ENCODE measurements around the gene OSBPL6.
"Not testable (repeated sequence)": the region's sequence is repeated elsewhere in the genome, so short reads cannot be mapped to it uniquely, and the experiment has no call there.

The OSBPL6 gene

GRCh38 chr2:178391701-178392100 is 197.4 kb downstream of the OSBPL6 start:
- in situ Hi-C loops (cut with MboI; ENCODE audit: low sequenced_read_pairs) = no loop called here

GRCh38 chr2:178392215-178392614 is 197.9 kb downstream of the OSBPL6 start:
- in situ Hi-C loops (cut with MboI; ENCODE audit: low sequenced_read_pairs) = no loop called here

GRCh38 chr2:178394859-178395258 is 200.5 kb downstream of the OSBPL6 start:
- in situ Hi-C loops (cut with MboI; ENCODE audit: low sequenced_read_pairs) = no loop called here

- in situ Hi-C loops (cut with MboI; ENCODE audit: low sequenced_read_pairs) = no loop called here
Measured at GRCh38 chr2:178395295-178395694, 201.0 kb downstream of the OSBPL6 start.

GRCh38 chr2:178395941-178396570 is 201.7 kb downstream of the OSBPL6 start:
- in situ Hi-C loops (cut with MboI; ENCODE audit: low sequenced_read_pairs) = no loop called here

GRCh38 chr2:178397002-178397605 is 202.8 kb downstream of the OSBPL6 start:
- in situ Hi-C loops (cut with MboI; ENCODE audit: low sequenced_read_pairs) = no loop called here

- in situ Hi-C loops (cut with MboI; ENCODE audit: low sequenced_read_pairs) = no loop called here
Measured at GRCh38 chr2:178401994-178402437, 207.7 kb downstream of the OSBPL6 start.

GRCh38 chr2:178403671-178404306 is 209.5 kb downstream of the OSBPL6 start:
- in situ Hi-C loops (cut with MboI; ENCODE audit: low sequenced_read_pairs) = no loop called here

- in situ Hi-C loops (cut with MboI; ENCODE audit: low sequenced_read_pairs) = no loop called here
Measured at GRCh38 chr2:178404368-178404767, 210.1 kb downstream of the OSBPL6 start.

GRCh38 chr2:178409261-178409660 is 214.9 kb downstream of the OSBPL6 start:
- in situ Hi-C loops (cut with MboI; ENCODE audit: low sequenced_read_pairs) = no loop called here

- in situ Hi-C loops (cut with MboI; ENCODE audit: low sequenced_read_pairs) = no loop called here
Measured at GRCh38 chr2:178412047-178412446, 217.7 kb downstream of the OSBPL6 start.

- in situ Hi-C loops (cut with MboI; ENCODE audit: low sequenced_read_pairs) = not testable (repeated sequence)
Measured at GRCh38 chr2:178412453-178412852, 218.1 kb downstream of the OSBPL6 start.

GRCh38 chr2:178413472-178414265 is 219.4 kb downstream of the OSBPL6 start:
- in situ Hi-C loops (cut with MboI; ENCODE audit: low sequenced_read_pairs) = no loop called here

GRCh38 chr2:178414266-178415247 is 220.2 kb downstream of the OSBPL6 start:
- in situ Hi-C loops (cut with MboI; ENCODE audit: low sequenced_read_pairs) = no loop called here

GRCh38 chr2:178415979-178416378 is 221.7 kb downstream of the OSBPL6 start:
- in situ Hi-C loops (cut with MboI; ENCODE audit: low sequenced_read_pairs) = no loop called here

- in situ Hi-C loops (cut with MboI; ENCODE audit: low sequenced_read_pairs) = no loop called here
Measured at GRCh38 chr2:178417916-178418315, 223.6 kb downstream of the OSBPL6 start.

GRCh38 chr2:178418426-178418825 is 224.1 kb downstream of the OSBPL6 start:
- in situ Hi-C loops (cut with MboI; ENCODE audit: low sequenced_read_pairs) = no loop called here

GRCh38 chr2:178419123-178419522 is 224.8 kb downstream of the OSBPL6 start:
- in situ Hi-C loops (cut with MboI; ENCODE audit: low sequenced_read_pairs) = no loop called here

- in situ Hi-C loops (cut with MboI; ENCODE audit: low sequenced_read_pairs) = no loop called here
Measured at GRCh38 chr2:178420463-178420999, 226.2 kb downstream of the OSBPL6 start.

GRCh38 chr2:178422097-178422496 is 227.8 kb downstream of the OSBPL6 start:
- in situ Hi-C loops (cut with MboI; ENCODE audit: low sequenced_read_pairs) = no loop called here
